HG03060 (cell line): ENCODE data around the gene MUC21.
"Not testable (repeated sequence)": the region's sequence is repeated elsewhere in the genome, so short reads cannot be mapped to it uniquely, and the experiment has no call there.

Source experiments
- ATAC-seq: cut with Tn5 transposase; IDR thresholded peaks from one replicate; pipeline ENCODE4 v1.9.1; 2021; ENCODE audit warnings: low read depth, moderate number of reproducible peaks; ENCODE audit not compliant: unreplicated experiment

The MUC21 gene

DNA sequence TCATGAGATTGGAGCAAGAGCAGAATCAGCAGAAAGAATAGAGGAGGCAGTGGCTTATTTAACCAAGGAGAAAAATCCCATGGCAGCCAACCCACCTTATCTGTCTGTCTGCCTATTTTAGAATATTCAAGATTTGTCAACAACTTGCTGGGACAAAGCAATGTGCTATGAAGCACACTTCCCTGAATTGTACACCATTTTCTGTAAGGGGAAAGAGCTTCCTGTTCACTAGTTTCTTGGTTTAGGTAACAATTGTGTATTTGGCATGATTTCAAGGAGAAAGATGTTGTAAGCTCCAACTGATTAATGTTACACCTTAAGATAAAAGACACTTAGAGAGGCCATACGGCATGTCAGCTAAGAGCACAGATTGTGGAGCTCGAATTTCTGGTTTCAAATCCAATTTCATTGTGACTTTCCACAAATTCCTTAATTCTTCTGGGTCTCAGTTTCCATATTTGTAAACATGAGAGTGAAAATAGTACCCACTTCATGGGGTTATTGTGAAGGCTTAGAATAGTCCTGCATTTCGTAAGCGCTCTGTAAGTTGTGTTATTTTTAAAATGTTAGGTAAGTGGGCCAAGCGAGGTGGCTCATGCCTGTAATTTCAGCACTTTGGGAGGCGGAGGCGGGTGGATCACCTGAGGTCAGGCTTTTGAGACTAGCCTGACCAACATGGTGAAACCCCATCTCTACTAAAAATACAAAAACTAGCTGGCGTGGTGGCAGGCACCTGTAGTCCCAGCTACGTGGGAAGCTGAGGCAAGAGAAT lies 21.9 kb downstream of the MUC21 start:
- no peak for ATAC-seq

DNA sequence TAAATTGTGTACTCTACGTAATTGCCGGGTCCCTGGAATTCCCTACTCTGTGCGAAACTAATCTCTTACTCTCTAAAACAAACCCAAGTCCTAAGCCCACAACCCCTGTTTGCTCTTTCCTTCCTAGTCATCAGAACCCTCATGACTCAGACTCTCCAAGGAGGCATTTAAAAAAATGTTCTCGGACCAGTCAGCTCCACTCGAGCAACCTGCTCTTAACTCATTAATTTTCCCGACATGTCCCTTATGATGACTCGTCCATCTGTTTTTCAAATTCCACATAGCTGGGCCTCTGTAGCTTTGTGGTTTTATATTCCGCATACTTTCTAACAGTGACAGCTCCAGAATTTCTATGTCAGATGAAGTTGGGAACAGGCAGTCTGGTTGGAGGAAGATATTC lies 24.2 kb downstream of the MUC21 start:
- ATAC-seq, result no peak

DNA sequence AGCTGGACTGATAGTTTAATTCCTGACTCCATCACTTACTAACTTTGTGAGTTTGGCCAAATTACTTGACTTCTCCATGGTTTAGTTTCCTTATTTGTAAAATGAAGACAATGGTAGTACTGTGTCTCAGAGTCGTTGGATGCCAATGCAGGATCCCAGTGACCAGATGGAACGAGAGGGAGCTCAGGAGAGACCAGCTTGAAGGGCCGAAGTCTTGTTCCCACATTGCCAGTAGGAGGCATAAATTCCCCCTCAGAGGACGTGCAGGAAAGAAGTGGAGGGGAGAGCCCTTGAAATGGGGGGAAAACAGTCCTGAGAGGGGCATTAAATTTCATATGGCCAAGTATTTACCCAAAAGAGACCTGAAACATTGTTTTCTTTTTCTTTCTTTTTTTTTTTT lies 24.6 kb downstream of the MUC21 start:
- ATAC-seq, result no peak

GRCh38 chr6:31009731-31010130 lies 26.2 kb downstream of the MUC21 start:
- no peak for ATAC-seq

DNA sequence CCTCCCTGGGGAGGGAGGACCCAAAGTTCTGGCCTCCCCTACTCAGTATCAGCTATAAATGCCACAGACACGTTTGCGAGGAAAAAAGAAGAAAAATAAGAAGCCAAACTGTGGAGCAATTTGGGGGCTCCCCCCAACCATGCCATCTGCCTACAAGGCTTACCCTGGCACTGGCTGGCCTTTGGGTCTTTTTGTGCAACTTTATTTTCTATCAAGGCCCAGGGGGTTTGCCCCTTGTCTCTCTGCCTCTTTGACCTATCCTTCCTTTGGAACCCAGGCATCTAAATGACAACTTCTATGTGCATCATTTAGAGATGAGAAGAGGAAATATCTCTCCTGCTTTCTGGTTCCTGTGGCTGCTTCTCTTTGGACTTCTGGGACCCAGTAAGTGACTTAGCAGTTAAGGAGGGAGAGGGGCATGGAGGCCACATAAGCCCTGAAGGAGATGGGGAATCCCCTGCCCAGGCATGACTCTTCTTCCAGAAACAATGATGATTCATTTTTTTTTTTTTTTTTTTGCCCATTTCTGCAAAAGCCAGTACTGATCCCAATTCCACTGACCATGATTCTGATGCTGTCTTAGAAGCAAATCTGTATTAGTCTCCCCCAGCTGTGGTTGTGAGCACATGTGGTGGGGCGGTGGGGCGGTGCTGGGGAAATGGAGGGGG lies 27.0 kb downstream of the MUC21 start, which contains the start of gene MUC22:
Gene MUC22, plus strand, starts transcription at position 82 of the 668 bp plus-strand sequence. Its CDS starts 233 bp downstream, at position 315.
- no peak for ATAC-seq

DNA sequence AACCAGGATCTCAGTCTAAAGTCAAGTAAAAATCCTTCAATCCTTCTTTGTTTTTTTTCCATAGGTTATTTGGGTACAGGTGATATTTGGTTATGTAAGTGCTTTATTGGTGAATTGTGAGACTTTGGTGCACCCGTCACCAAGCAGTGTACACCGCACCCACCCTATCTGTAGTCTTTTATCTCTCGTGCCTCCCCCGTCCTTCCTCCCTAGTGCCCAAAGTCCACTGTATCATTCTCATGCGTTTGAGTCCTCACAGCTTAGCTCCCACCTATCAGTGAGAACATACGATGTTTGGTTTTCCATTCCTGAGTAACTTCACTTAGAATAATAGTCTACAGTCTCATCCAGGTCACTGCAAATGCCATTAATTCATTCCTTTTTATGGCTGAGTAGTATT lies 27.6 kb downstream of the MUC21 start:
- ATAC-seq, result no peak

- no peak for ATAC-seq
Measured at GRCh38 chr6:31016659-31017299, 33.3 kb downstream of the MUC21 start.

DNA sequence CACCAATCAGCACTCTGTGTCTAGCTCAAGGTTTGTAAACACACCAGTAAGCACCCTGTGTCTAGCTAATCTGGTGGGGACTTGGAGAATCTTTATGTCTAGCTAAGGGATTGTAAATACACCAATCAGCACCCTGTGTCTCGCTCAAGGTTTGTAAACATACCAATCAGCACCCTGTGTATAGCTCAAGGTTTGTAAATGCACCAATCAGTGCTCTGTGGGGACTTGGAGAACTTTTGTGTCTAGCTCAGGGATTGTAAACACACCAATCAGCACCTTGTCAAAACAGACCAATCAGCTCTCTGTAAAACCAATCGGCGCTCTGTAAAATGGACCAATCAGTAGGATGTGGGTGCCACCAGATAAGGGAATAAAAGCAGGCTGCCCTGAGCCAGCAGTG lies 33.9 kb downstream of the MUC21 start:
- not testable (repeated sequence) for ATAC-seq

GRCh38 chr6:31020057-31020456 lies 36.5 kb downstream of the MUC21 start:
- ATAC-seq, result no peak

DNA sequence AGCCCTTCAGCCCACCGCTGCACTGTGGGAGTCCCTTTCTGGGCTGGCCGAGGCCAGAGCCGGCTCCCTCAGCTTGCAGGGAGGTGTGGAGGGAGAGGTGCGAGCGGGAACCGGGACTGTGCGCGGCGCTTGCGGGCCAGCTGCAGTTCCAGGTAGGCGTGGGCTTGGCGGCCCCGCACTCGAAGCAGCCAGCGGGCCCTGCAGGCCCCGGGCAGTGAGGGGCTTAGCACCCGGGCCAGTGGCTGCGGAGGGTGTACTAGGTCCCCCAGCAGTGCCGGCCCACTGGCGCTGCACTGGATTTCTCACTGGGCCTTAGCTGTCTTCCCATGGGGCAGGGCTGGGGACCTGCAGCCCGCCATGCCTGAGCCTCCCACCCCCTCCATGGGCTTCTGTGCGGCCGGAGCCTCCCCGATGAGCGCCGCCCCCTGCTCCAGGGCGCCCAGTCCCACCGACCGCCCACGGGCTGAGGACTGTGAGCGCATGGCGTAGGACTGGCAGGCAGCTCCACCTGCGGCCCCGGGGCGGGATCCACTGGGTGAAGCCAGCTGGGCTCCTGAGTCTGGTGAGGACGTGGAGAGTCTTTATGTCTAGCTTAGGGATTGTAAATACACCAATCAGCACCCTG lies 37.2 kb downstream of the MUC21 start:
- not testable (repeated sequence) for ATAC-seq

GRCh38 chr6:31021705-31022531 lies 38.4 kb downstream of the MUC21 start:
- not testable (repeated sequence) for ATAC-seq

DNA sequence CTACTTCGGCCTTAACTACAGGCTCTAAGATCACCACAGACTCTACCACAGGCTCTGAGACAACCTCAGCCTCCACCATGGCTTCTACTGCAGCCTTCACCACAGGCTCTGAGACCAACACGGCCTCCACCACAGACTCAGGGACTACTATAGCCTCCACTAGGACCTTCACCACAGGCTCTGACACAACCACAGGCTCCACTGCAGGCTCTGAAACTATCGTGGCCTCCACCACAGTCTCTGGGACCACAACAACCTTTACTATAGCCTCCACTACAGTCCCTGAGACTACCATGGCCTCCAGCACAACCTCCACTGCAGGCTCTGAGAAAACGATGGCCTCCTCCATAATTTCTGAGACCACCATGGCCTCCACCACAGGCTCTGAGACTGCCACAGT lies 42.1 kb downstream of the MUC21 start:
- ATAC-seq, result no peak

GRCh38 chr6:31031095-31031494 lies 47.6 kb downstream of the MUC21 start:
- no peak for ATAC-seq

- ATAC-seq, result no peak
Measured at GRCh38 chr6:31033075-31033474, 49.6 kb downstream of the MUC21 start.

DNA sequence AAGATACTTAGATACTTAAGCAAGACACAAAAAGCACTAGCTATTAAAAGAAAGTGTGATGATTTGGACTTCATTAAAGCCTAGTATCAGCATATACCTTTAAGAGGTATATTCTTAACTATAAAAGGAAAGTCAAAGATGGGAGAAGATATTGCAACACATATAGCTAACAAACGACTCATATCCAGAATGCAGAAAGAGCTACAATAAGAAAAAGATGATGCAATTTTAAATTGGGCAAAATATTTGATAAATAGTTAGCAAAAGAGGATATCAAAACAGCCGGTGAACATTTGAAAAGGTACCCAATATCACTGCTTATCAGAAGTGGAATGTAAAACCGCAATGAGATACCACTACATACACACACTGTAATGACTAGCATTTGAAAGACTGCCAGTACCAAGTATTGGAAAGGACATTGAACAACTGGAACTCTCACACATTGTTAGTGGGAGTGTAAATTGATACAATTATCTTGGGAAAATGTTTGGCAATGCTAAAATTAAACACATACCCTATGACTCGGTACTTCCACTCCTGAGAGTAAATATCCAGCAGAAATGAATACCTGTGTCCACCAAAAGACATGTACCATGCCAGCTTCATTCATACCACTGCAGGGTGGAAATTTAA lies 52.5 kb downstream of the MUC21 start:
- ATAC-seq, result no peak

- no peak for ATAC-seq
Measured at GRCh38 chr6:31037169-31037568, 53.7 kb downstream of the MUC21 start.

GRCh38 chr6:31037682-31038081 lies 54.2 kb downstream of the MUC21 start:
- ATAC-seq, result no peak

DNA sequence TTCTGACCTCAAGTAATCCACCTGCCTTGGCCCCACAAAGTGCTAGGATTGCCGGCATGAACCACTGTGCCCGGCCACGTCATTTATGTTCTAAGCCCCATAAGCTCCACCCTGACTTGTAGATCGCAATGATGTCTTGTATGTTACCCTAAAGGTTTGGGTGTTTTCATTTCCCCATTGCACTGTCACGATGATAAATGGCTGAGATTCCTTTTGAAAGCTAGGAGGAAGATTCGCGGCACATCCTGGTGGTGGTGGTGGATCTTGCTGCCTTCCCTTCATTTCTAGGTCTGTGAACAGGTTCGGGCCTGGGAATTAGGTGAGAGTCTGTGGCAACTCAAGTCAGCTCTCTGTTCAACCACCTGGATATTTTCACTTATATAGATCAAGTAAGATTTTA lies 55.0 kb downstream of the MUC21 start:
- ATAC-seq, result no peak
